ENCODE data around the gene FCHSD1. TPM values are rescaled to one million over a fixed set of nuclear protein-coding genes. Genes with fewer than 3 reads are reported as not detected.

The FCHSD1 gene
- total and polyA plus RNA-seq, 2 donors (not counting 3 experiments of a cell fraction or from before 2014, with no cell fraction given): 35.1 to 37.0 TPM

DNA sequence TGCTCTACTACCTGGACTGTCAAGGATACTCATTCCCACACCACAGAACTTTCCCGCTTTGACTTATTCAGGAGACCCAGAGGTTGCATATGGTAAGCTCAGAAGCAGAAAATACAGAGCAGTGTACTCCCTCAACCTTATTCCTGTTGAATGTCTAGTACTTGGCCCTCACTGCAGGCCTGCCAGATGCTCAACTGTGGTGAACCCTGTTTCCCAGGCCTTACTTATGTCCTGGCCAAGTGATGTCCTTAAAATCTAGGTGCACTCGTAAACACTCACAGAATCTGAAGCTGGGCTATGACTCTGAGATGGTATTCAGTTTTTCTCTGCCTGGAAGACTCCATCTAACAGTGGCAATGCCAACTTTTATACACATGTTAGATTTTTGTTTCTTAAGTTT, 53.4 kb downstream of the FCHSD1 start:
- no peak overlapping the region for H3K4me2 ChIP-seq (ENCODE audit: insufficient read depth, low read length)
- H3K27ac ChIP-seq (ENCODE audit: insufficient read depth, low read depth, low read length): no peak overlapping the region
- H3K27me3 ChIP-seq (ENCODE audit: control insufficient read depth in 2 of 2, insufficient read depth in 2 of 2, low read length in 2 of 2): no peaks in the 10 kb centered on the region
- CTCF ChIA-PET: interaction anchor here (1.1 to 3.3 kb wide), 7 partner anchors 15 to 44 kb away, joined by 3 to 53 read pairs (median 3); partner anchors contain the start of genes DIAPH1, HDAC3 and RELL2
- H3K36me3 ChIP-seq (ENCODE audit: control insufficient read depth in 2 of 2, extremely low read depth in 1 of 2, insufficient read depth in 2 of 2, low read length in 2 of 2): no peaks in the 10 kb centered on the region
- no peak overlapping the region for H3K4me3 ChIP-seq (replicated peaks in 1 of 3; ENCODE audit: insufficient read depth in 1 of 3, low read depth in 1 of 3, low read length in 3 of 3)
- peaks cover 41% of the 10 kb centered on the region for H3K79me2 ChIP-seq (ENCODE audit: control insufficient read depth, insufficient read depth, low read length)
- no peak for DNase-seq (ENCODE audit: low read depth, low spot score)
- intact Hi-C loops (cut with micrococcal nuclease) (no loop called here), dilution Hi-C loops (cut with MboI; ENCODE audit: extremely low pct_ligation_motif_present, low sequenced_read_pairs) (no loop called here)
- H3K9ac ChIP-seq (replicated peaks; ENCODE audit: extremely low read depth, insufficient read depth, low read length): no peak overlapping the region
- H4K20me1 ChIP-seq (replicated peaks; ENCODE audit: control insufficient read depth, extremely low read depth, insufficient read depth, low read length): no peaks in the 10 kb centered on the region
- H2AFZ ChIP-seq (ENCODE audit: low read depth, low read length): no peak overlapping the region
- no peak for TF ChIP-seq JUN (IDR thresholded peaks at IDR 0.05; ENCODE audit: borderline replicate concordance, insufficient read depth, insufficient read length, low read depth)
- TF ChIP-seq POLR2AphosphoS5 (IDR thresholded peaks at IDR 0.05; ENCODE audit: insufficient read depth, low read depth, low read length): no peak
- TF ChIP-seq, protein P1, sequence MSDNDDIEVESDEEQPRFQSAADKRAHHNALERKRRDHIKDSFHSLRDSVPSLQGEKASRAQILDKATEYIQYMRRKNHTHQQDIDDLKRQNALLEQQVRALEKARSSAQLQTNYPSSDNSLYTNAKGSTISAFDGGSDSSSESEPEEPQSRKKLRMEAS (IDR thresholded peaks at IDR 0.05; ENCODE audit: insufficient read depth, insufficient read length): no peak
- TF ChIP-seq EZH2 (IDR thresholded peaks at IDR 0.05; ENCODE audit: borderline replicate concordance, low read depth, low read length, severe bottlenecking): no peak
- no peak for TF ChIP-seq FOS (IDR thresholded peaks at IDR 0.05; ENCODE audit: borderline replicate concordance, insufficient read depth, low read length)
- TF ChIP-seq MYC (IDR thresholded peaks at IDR 0.05; ENCODE audit: low read depth, low read length): no peak
- TF ChIP-seq, protein P2, sequence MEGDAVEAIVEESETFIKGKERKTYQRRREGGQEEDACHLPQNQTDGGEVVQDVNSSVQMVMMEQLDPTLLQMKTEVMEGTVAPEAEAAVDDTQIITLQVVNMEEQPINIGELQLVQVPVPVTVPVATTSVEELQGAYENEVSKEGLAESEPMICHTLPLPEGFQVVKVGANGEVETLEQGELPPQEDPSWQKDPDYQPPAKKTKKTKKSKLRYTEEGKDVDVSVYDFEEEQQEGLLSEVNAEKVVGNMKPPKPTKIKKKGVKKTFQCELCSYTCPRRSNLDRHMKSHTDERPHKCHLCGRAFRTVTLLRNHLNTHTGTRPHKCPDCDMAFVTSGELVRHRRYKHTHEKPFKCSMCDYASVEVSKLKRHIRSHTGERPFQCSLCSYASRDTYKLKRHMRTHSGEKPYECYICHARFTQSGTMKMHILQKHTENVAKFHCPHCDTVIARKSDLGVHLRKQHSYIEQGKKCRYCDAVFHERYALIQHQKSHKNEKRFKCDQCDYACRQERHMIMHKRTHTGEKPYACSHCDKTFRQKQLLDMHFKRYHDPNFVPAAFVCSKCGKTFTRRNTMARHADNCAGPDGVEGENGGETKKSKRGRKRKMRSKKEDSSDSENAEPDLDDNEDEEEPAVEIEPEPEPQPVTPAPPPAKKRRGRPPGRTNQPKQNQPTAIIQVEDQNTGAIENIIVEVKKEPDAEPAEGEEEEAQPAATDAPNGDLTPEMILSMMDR (IDR thresholded peaks at IDR 0.05; ENCODE audit: extremely low read depth in 1 of 2, insufficient read depth in 1 of 2, low read depth in 1 of 2, low read length in 2 of 2): no peak
- no peak for TF ChIP-seq GATA2 (IDR thresholded peaks at IDR 0.05; ENCODE audit: insufficient read depth, insufficient read length, low read depth, low read length)
- no peak for TF ChIP-seq POLR2A (IDR thresholded peaks at IDR 0.05; ENCODE audit: low read depth, low read length)
- no peaks in the 10 kb centered on the region for H3K9me3 ChIP-seq (replicated peaks; ENCODE audit: control insufficient read depth, insufficient read depth, low read length)
- peaks cover 16% of the 10 kb centered on the region for H3K4me1 ChIP-seq (ENCODE audit: control insufficient read depth, extremely low read depth, insufficient read depth, low read length)
- POLR2A ChIA-PET: no interaction called here
- BruUV-seq (replicated peaks): no TSS peak
- no peaks in the 10 kb centered on the region for H3K9me1 ChIP-seq (replicated peaks; ENCODE audit: control insufficient read depth, extremely low read depth, insufficient read depth, low read length)
- no peak for FAIRE-seq

Data from endothelial cell of umbilical vein (primary cell).